HFFc6 (cell line): ENCODE measurements around the gene PIK3C2A. TPM values are rescaled to one million over a fixed set of nuclear protein-coding genes. Genes with fewer than 3 reads are reported as not detected.

Experiments
- DNase-seq: peaks from one replicate; pipeline ENCODE4 v3.0.0-alpha.2; 2018
- H3K27ac Mint-ChIP-seq: 2 replicates; pipeline ENCODE4 v1.8.0; 2020; ENCODE audit warnings: mild to moderate bottlenecking, mixed read lengths
- H3K27me3 Mint-ChIP-seq: 2 replicates; pipeline ENCODE4 v1.8.0; 2021; ENCODE audit warnings: mild to moderate bottlenecking, moderate library complexity, mixed read lengths; ENCODE audit not compliant: insufficient read depth
- H3K36me3 Mint-ChIP-seq: 2 replicates; pipeline ENCODE4 v1.8.0; 2021; ENCODE audit warnings: low read depth, mixed read lengths
- H3K4me1 Mint-ChIP-seq: 2 replicates; pipeline ENCODE4 v1.8.0; 2020; ENCODE audit warnings: low read depth, mixed read lengths
- H3K4me3 Mint-ChIP-seq: 2 replicates; pipeline ENCODE4 v1.8.0; 2020; ENCODE audit warnings: mild to moderate bottlenecking, moderate library complexity, mixed read lengths
- H3K9me3 Mint-ChIP-seq: 2 replicates; pipeline ENCODE4 v1.8.0; 2020; ENCODE audit warnings: mild to moderate bottlenecking, mixed read lengths
- CTCF ChIP-seq: fragments of 200-600 bp; sonication (generic); IDR thresholded peaks from 2 replicates; pipeline ENCODE4 v1.5.0; 2021; ENCODE audit warnings: antibody characterized with exemption, mild to moderate bottlenecking
- total RNA-seq, 6 experiments: library from RNA; stranded (reverse); fragmentation: NEBNext Ultra II Directional; extraction: Animal tissue kit (Norgen Biotek cat#: 25700); gene quantifications; 2 replicates in 1 of 6; 3 replicates in 5 of 6; pipeline ENCODE4 v1.2.3, GENCODE V29; 2021

PIK3C2A gene
- total RNA-seq, 6 experiments from 2014 or later, result 52.7 to 60.7 (median 57.6) TPM

DNA sequence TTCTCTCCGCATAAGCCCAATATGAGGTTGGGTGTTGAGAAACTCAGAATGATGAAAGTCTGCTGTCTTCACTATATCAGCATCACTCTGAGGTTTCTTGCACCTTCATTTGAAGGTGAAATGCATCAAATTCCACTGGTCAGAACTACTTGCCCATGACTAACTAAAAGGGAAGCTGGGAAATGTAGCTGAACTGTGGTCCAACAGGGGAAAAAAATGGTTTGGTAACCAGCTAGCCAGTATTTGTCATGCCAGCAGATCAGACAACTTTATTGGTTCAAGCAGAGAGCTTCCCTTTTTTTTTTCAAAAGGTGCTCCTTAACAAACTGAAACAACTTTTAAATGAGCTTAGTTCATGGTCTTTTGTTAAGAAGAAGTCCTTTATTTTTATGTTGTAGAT is 14.2 kb upstream of the PIK3C2A start:
- no peak overlapping the region for H3K4me3 Mint-ChIP-seq
- H3K9me3 Mint-ChIP-seq, result no peaks in the 10 kb centered on the region
- TF ChIP-seq CTCF, result no peak
- no peaks in the 10 kb centered on the region for H3K36me3 Mint-ChIP-seq
- DNase-seq, result peak; percentile 71
- peaks cover 31% of the 10 kb centered on the region for H3K4me1 Mint-ChIP-seq
- peak overlapping the region; percentile 59; the same call in 1 of the 2 replicates for H3K27ac Mint-ChIP-seq
- no peaks in the 10 kb centered on the region for H3K27me3 Mint-ChIP-seq

- H3K27ac Mint-ChIP-seq, result no peak overlapping the region
- peaks cover 3% of the 10 kb centered on the region for H3K9me3 Mint-ChIP-seq
- H3K4me1 Mint-ChIP-seq, result peaks cover 25% of the 10 kb centered on the region
- no peak for DNase-seq
- no peak for TF ChIP-seq CTCF
- H3K27me3 Mint-ChIP-seq, result no peaks in the 10 kb centered on the region
- H3K4me3 Mint-ChIP-seq, result no peak overlapping the region
- no peaks in the 10 kb centered on the region; the same call in 1 of the 2 replicates for H3K36me3 Mint-ChIP-seq
Measured at GRCh38 chr11:17219016-17219415, 11.2 kb upstream of the PIK3C2A start.

DNA sequence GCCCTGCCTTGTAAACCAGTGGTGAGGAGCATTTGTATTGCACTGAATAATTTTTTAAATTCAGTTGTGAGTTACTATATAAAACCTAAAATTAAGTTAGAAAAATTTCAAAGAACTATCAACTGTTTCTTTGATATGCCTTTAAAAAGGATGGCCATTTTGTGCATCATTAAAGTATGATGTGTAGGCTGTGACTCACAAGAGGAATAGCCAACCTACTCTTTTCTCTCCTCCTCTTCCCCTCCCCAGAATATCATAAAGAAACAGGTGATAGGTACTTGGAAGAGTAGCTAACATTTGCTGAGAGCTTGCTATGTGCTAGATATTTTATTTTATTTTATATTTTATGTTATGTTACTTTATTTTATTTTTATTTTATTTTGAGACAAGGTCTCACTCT is 10.6 kb upstream of the PIK3C2A start:
- H3K4me3 Mint-ChIP-seq, result no peak overlapping the region
- H3K36me3 Mint-ChIP-seq, result no peaks in the 10 kb centered on the region; the same call in 1 of the 2 replicates
- no peak for TF ChIP-seq CTCF
- DNase-seq, result no peak
- peaks cover 24% of the 10 kb centered on the region for H3K4me1 Mint-ChIP-seq
- H3K27ac Mint-ChIP-seq, result no peak overlapping the region
- peaks cover 4% of the 10 kb centered on the region for H3K9me3 Mint-ChIP-seq
- no peaks in the 10 kb centered on the region for H3K27me3 Mint-ChIP-seq

DNA sequence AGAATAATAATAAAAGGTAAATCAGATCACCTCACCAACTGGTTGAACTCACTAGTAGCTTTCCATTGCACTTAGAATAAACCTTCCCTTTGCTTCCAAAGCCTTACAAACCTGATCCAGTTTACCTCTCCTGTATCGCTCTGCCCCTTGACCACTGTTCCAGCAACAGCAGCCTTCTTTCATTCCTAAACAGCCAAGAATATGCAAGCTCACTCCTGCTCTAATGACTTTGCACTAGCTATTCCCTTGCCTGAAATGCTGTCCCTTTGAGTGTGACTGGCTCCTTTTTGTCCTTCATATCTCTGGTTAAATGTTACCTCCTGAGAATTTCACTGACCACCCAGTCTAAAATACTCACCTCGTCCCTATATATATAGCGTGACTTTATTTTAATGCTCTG is 9.6 kb upstream of the PIK3C2A start:
- peaks cover 14% of the 10 kb centered on the region for H3K4me1 Mint-ChIP-seq
- TF ChIP-seq CTCF, result no peak
- H3K27ac Mint-ChIP-seq, result no peak overlapping the region
- no peak overlapping the region for H3K4me3 Mint-ChIP-seq
- no peak for DNase-seq
- H3K9me3 Mint-ChIP-seq, result peaks cover 4% of the 10 kb centered on the region
- H3K36me3 Mint-ChIP-seq, result no peaks in the 10 kb centered on the region; the same call in 1 of the 2 replicates
- no peaks in the 10 kb centered on the region for H3K27me3 Mint-ChIP-seq

DNA sequence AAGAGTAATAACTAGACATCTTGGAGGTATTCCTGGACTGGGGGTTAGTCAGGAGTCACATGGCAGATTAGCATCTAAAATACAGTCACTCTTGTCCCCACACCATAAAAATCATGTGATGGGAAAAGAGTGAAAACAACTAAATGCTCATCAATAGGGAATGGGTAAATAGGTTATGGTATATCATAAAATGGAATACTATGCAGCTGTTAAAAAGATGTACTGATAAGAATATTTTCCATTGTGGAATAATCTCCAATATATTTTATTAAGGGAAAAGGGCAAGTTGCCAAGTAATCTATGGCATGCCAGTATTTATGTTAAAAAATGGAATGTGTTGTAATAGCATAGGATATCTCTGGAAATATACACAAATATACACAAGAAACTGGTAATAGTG is 6.6 kb upstream of the PIK3C2A start:
- Mint-ChIP-seq H3K36me3 (no peaks in the 10 kb centered on the region; the same call in 1 of the 2 replicates), H3K27me3 (no peaks in the 10 kb centered on the region), H3K27ac (no peak overlapping the region), H3K4me3 (no peak overlapping the region), H3K4me1 (peaks cover 13% of the 10 kb centered on the region), H3K9me3 (peaks cover 4% of the 10 kb centered on the region)
- TF ChIP-seq CTCF, result no peak
- DNase-seq, result no peak

GRCh38 chr11:17211286-17211685 is 3.5 kb upstream of the PIK3C2A start:
- Mint-ChIP-seq H3K4me3 (no peak overlapping the region), H3K27me3 (no peaks in the 10 kb centered on the region; the same call in 1 of the 2 replicates), H3K9me3 (peaks cover 4% of the 10 kb centered on the region), H3K36me3 (no peaks in the 10 kb centered on the region; the same call in 1 of the 2 replicates), H3K4me1 (peaks cover 35% of the 10 kb centered on the region), H3K27ac (no peak overlapping the region; the same call in 1 of the 2 replicates)
- TF ChIP-seq CTCF, result no peak
- DNase-seq, result no peak
